Central memory CD8-positive, alpha-beta T cell (primary cell): ENCODE results near the gene RELA.
A peak's percentile ranks its signal among the peaks of the same experiment; 100 is the strongest.

ENCODE experiments used
- ATAC-seq: fragments of 150-1000 bp; cut with Tn5 transposase; replicated peaks from 2 replicates; pipeline ENCODE4 v1.10.0; 2022; ENCODE audit warnings: mild to moderate bottlenecking, moderate FRiP score, moderate number of reproducible peaks; ENCODE audit not compliant: poor library complexity, severe bottlenecking; ENCODE audit errors: extremely low read depth
- DNase-seq, 2 donors: peaks; one replicate each; pipeline ENCODE4 v3.0.0; 2021; ENCODE audit warnings: low spot score in 2 of 2
- H3K27ac Mint-ChIP-seq: one replicate; pipeline ENCODE4 v1.8.0; 2022; ENCODE audit warnings: low read depth, mild to moderate bottlenecking, moderate library complexity, mixed read lengths
- H3K27me3 Mint-ChIP-seq: one replicate; pipeline ENCODE4 v1.8.0; 2022; ENCODE audit warnings: mixed read lengths
- H3K36me3 Mint-ChIP-seq: one replicate; pipeline ENCODE4 v1.8.0; 2022; ENCODE audit warnings: mild to moderate bottlenecking, moderate library complexity, mixed read lengths; ENCODE audit not compliant: insufficient read depth
- H3K4me1 Mint-ChIP-seq: one replicate; pipeline ENCODE4 v1.8.0; 2022; ENCODE audit warnings: mixed read lengths
- H3K4me3 Mint-ChIP-seq: one replicate; pipeline ENCODE4 v1.8.0; 2022; ENCODE audit warnings: mild to moderate bottlenecking, moderate library complexity, mixed read lengths
- H3K9me3 Mint-ChIP-seq: one replicate; pipeline ENCODE4 v1.8.0; 2022; ENCODE audit warnings: mixed read lengths

RELA gene

GRCh38 chr11:65617990-65618751 lies 44.5 kb downstream of the RELA start:
- Mint-ChIP-seq H3K27me3 (no peaks in the 10 kb centered on the region), H3K27ac (no peak overlapping the region), H3K9me3 (no peaks in the 10 kb centered on the region), H3K4me3 (peak overlapping the region; percentile 96), H3K36me3 (peaks cover 31% of the 10 kb centered on the region), H3K4me1 (peaks cover 26% of the 10 kb centered on the region)
- DNase-seq: no peak
- no peak for ATAC-seq

DNA sequence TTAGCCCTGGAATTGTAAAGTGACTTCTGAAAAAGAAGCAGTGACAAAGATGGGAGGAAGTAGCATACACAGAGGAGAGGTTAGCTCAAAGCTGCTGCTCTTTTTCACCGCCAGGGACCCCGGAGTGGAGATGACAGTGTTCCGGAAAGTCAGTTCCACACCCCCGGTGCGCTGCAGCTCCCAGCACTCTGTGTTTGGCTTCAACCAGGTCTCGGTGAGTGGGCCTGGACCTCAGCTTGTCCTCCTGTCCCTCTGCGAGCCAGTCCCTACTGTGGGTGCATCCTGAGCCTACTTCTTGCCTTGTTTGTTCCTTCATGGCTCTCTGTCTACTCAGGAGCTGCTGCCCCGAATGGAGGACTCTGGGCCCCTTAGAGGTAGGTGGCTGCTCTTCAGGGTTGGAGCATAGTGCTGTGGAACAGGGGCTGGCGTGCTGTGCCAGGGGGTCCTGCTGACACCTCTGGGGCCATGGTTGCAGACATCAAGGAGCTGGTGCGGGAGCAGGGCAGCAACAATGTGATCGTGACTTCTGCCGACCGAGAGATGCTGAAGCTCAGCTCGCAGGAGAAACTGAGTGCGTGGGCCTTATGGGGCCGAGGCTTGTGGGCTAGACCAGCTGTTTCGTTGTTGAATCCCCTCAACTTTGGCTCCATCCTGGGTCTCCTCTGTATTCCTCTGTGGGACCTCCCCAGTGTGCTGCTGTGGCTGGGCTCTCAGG lies 45.4 kb downstream of the RELA start:
- Mint-ChIP-seq H3K4me1 (peaks cover 28% of the 10 kb centered on the region), H3K9me3 (no peaks in the 10 kb centered on the region), H3K27ac (no peak overlapping the region), H3K27me3 (no peaks in the 10 kb centered on the region), H3K4me3 (peak overlapping the region; percentile 96), H3K36me3 (peaks cover 28% of the 10 kb centered on the region)
- ATAC-seq: no peak
- no peak for DNase-seq

- peak overlapping the region; percentile 96 for H3K4me3 Mint-ChIP-seq
- H3K27me3 Mint-ChIP-seq: no peaks in the 10 kb centered on the region
- peaks cover 26% of the 10 kb centered on the region for H3K36me3 Mint-ChIP-seq
- H3K9me3 Mint-ChIP-seq: no peaks in the 10 kb centered on the region
- H3K27ac Mint-ChIP-seq: peak overlapping the region; percentile 77
- peaks cover 27% of the 10 kb centered on the region for H3K4me1 Mint-ChIP-seq
- ATAC-seq (no peak), DNase-seq (no peak)
These were observed 46.1 kb downstream of the RELA start for GRCh38 chr11:65616575-65617001.

- no peaks in the 10 kb centered on the region for H3K9me3 Mint-ChIP-seq
- H3K27me3 Mint-ChIP-seq: no peaks in the 10 kb centered on the region
- H3K27ac Mint-ChIP-seq: peak overlapping the region; percentile 85
- H3K4me3 Mint-ChIP-seq: peak overlapping the region; percentile 96
- no peak for ATAC-seq
- H3K36me3 Mint-ChIP-seq: peaks cover 24% of the 10 kb centered on the region
- DNase-seq: no peak
- H3K4me1 Mint-ChIP-seq: peaks cover 26% of the 10 kb centered on the region
These were observed 46.7 kb downstream of the RELA start for GRCh38 chr11:65615950-65616574.

GRCh38 chr11:65615229-65615949 lies 47.3 kb downstream of the RELA start, which contains the start of gene PCNX3:
PCNX3 (plus strand) TSS chr11:65615776; CDS start chr11:65616312, 536 bp downstream.
- no peaks in the 10 kb centered on the region for H3K9me3 Mint-ChIP-seq

DNA sequence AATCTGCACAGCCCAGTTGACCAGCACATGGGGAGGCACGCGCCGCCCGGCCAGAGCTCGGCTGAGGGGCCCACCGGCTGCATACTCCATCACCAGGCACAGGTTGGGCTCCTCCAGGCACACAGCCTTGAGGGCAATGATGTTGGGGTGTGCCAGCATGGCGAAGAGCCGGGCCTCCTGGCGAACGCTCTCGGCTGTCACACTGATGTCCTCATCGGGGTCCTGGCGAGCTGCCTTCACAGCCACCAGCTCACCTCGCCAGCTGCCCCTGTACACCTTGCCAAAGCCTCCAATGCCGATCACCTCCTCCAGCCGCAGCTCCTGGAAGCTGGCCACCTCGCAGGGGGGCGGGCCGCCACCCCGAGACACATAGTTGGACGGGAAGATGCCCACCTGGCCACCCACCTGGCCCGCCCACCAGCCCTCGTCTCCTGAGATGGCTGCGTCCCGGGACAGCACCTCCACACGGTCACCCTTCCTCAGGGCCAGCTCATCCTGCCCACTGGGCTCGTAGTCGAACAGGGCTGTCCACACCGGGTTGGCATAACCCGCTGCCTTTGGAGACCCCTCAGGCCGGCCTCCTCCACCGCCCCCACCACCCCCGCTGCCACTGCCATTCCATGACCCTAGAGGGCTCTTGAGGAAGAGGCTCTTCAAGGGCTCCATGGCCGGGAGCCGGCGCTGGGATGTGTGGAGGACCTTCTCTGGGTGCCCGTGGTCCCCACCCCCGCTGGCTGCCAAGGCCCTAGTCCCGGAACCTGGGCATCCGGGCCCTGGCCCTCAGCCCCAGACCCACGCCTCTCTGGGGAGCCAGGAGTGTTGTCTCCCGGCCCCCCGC lies 49.4 kb downstream of the RELA start:
- DNase-seq (no peak), ATAC-seq (no peak)
- peaks cover 46% of the 10 kb centered on the region for H3K4me1 Mint-ChIP-seq
- H3K4me3 Mint-ChIP-seq: peak overlapping the region; percentile 96
- no peaks in the 10 kb centered on the region for H3K27me3 Mint-ChIP-seq
- H3K9me3 Mint-ChIP-seq: no peaks in the 10 kb centered on the region
- peak overlapping the region; percentile 85 for H3K27ac Mint-ChIP-seq
- peaks cover 21% of the 10 kb centered on the region for H3K36me3 Mint-ChIP-seq

More at GRCh38 chr11:65615229-65615949, 47.3 kb downstream of the RELA start, which contains the start of gene PCNX3:
- peak; percentile 98 to 100 for DNase-seq
- Mint-ChIP-seq H3K36me3 (peaks cover 21% of the 10 kb centered on the region), H3K27me3 (no peaks in the 10 kb centered on the region), H3K4me3 (peak within 1 kb of the TSS; percentile 96), H3K27ac (peak within 1 kb of the TSS; percentile 85), H3K4me1 (peaks cover 32% of the 10 kb centered on the region)
- peak; percentile 89 for ATAC-seq

GRCh38 chr11:65612691-65613090 lies 50.0 kb downstream of the RELA start:
- no peaks in the 10 kb centered on the region for H3K27me3 Mint-ChIP-seq
- peaks cover 24% of the 10 kb centered on the region for H3K36me3 Mint-ChIP-seq
- DNase-seq: no peak
- peak overlapping the region; percentile 85 for H3K27ac Mint-ChIP-seq
- ATAC-seq: no peak
- H3K4me3 Mint-ChIP-seq: peak overlapping the region; percentile 96
- peaks cover 46% of the 10 kb centered on the region for H3K4me1 Mint-ChIP-seq
- H3K9me3 Mint-ChIP-seq: no peaks in the 10 kb centered on the region

GRCh38 chr11:65611758-65612603 lies 50.7 kb downstream of the RELA start:
- Mint-ChIP-seq H3K36me3 (peaks cover 22% of the 10 kb centered on the region), H3K4me3 (peak overlapping the region; percentile 96), H3K4me1 (peaks cover 45% of the 10 kb centered on the region), H3K27ac (peak overlapping the region; percentile 85), H3K9me3 (no peaks in the 10 kb centered on the region), H3K27me3 (no peaks in the 10 kb centered on the region)
- no peak for ATAC-seq
- DNase-seq: no peak

- Mint-ChIP-seq H3K9me3 (no peaks in the 10 kb centered on the region), H3K27ac (peak overlapping the region; percentile 85), H3K36me3 (peaks cover 20% of the 10 kb centered on the region), H3K4me1 (peaks cover 37% of the 10 kb centered on the region), H3K27me3 (no peaks in the 10 kb centered on the region), H3K4me3 (peak overlapping the region; percentile 38)
- ATAC-seq (no peak), DNase-seq (no peak)
These were observed 51.5 kb downstream of the RELA start for GRCh38 chr11:65611028-65611757.

GRCh38 chr11:65610404-65610803 lies 52.3 kb downstream of the RELA start:
- no peak for ATAC-seq
- H3K4me3 Mint-ChIP-seq: peak overlapping the region; percentile 38
- H3K27me3 Mint-ChIP-seq: no peaks in the 10 kb centered on the region
- peaks cover 36% of the 10 kb centered on the region for H3K4me1 Mint-ChIP-seq
- peaks cover 19% of the 10 kb centered on the region for H3K36me3 Mint-ChIP-seq
- peak overlapping the region; percentile 87 for H3K27ac Mint-ChIP-seq
- no peak for DNase-seq
- H3K9me3 Mint-ChIP-seq: no peaks in the 10 kb centered on the region
